PC-9 (cell line): ENCODE results near the gene CLDND1.

Source experiments
- CTCF ChIP-seq: fragments of 200-600 bp; sonication (generic); conservative IDR thresholded peaks from 2 replicates; pipeline ENCODE4 v1.6.1; 2017; ENCODE audit warnings: mixed run types, antibody characterized with exemption, mild to moderate bottlenecking, moderate library complexity
- EZH2 ChIP-seq: fragments of 200-600 bp; sonication (generic); IDR thresholded peaks from 2 replicates; pipeline ENCODE4 v1.8.0; 2017; ENCODE audit warnings: antibody characterized with exemption, low read depth

- TF ChIP-seq CTCF, result no peak
- TF ChIP-seq EZH2, result no peak
These were observed 39.2 kb upstream of the CLDND1 start for GRCh38 chr3:98561727-98562521.
